NT2/D1 (cell line): ENCODE data around the gene KIAA0930.
"Not testable (repeated sequence)": the region's sequence is repeated elsewhere in the genome, so short reads cannot be mapped to it uniquely, and the experiment has no call there.

Experiments used
- DNase-seq: peaks from one replicate; pipeline ENCODE4 v3.0.0-alpha.2; 2011; ENCODE audit warnings: low read depth, low spot score
- H3K27me3 ChIP-seq: 2 replicates; pipeline ENCODE4 v1.6.0; 2011; ENCODE audit warnings: mild to moderate bottlenecking; ENCODE audit not compliant: insufficient read length, insufficient read depth
- H3K36me3 ChIP-seq: 2 replicates; pipeline ENCODE4 v1.6.1; 2011; ENCODE audit warnings: mild to moderate bottlenecking, low read length, mixed read lengths; ENCODE audit not compliant: insufficient read depth, insufficient read length
- H3K4me1 ChIP-seq: 2 replicates; pipeline ENCODE4 v1.5.1; 2011; ENCODE audit not compliant: insufficient read depth, insufficient read length
- H3K4me3 ChIP-seq: 2 replicates; pipeline ENCODE4 v1.5.1; 2011; ENCODE audit warnings: low read depth; ENCODE audit not compliant: insufficient read length
- H3K9ac ChIP-seq: 2 replicates; pipeline ENCODE4 v1.6.0; 2011; ENCODE audit warnings: low read depth; ENCODE audit not compliant: insufficient read length
- H3K9me3 ChIP-seq: 2 replicates; pipeline ENCODE4 v1.5.1; 2011; ENCODE audit warnings: mild to moderate bottlenecking, low read length; ENCODE audit not compliant: insufficient read depth
- SUZ12 ChIP-seq: IDR thresholded peaks from 2 replicates; pipeline ENCODE4 v1.6.1; 2011; ENCODE audit not compliant: insufficient read length, insufficient read depth; ENCODE audit errors: extremely low read depth
- YY1 ChIP-seq: IDR thresholded peaks from 2 replicates; pipeline ENCODE4 v1.6.1; 2011; ENCODE audit not compliant: insufficient read length, insufficient read depth
- ZNF274 ChIP-seq: IDR thresholded peaks from 2 replicates; pipeline ENCODE4 v1.6.1; 2011; ENCODE audit warnings: mild to moderate bottlenecking, low read depth, low read length

Gene KIAA0930

DNA sequence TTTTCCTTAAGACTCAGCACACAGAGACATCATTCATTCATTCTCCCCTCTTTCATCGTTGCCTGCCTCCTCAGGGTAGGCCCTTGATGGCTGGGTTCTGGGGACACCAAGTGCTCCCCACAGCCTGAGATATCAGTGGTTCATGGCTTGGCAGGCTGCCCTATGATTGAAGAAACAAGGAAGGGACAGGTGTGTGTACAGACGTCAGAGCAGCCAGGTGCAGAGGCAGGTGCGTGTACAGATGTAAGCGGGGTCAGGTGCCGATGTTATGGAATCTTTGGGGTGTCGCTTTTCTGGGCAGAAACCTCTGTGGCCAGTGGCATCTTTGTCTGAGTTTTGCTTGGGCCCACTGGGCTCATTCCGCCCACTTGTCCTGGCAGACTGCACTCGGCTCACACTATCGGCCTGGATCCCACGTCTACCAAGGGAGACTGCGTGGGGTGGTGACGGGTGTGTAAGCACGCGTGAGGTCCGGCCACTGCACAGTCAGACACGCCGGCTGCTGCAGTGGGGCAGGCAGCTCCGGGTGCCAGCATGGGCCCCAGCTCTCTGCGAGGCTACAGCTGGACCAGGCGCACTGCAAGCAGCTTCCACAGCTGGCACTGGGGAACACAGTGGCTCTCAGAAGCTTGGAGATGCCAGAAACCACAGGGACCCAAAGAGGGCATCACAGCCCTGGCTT is 20.9 kb upstream of the KIAA0930 start:
- no peak overlapping the region for H3K9ac ChIP-seq
- peaks cover 17% of the 10 kb centered on the region for H3K4me1 ChIP-seq
- TF ChIP-seq ZNF274 (no peak), SUZ12 (no peak), YY1 (no peak)
- no peak for DNase-seq
- no peaks in the 10 kb centered on the region for H3K27me3 ChIP-seq
- no peak overlapping the region for H3K4me3 ChIP-seq
- no peaks in the 10 kb centered on the region for H3K36me3 ChIP-seq
- H3K9me3 ChIP-seq = no peaks in the 10 kb centered on the region

DNA sequence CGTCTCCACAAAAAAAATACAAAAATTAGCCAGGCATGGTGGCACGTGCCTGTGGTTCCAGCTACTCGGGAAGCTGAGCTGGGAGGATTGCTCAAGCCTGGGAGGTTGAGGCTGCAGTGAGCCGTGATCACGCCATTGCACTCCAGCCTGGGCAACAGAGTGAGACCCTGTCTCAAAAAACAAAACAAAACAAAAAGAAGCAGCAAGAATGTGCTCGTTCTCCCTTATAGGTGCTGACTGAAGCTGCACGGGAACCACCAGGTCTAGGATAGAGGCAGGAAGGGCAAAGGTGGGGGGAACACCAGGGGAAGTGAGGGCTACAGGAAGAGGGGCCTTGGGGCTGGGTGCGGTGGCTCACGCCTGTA is 19.7 kb upstream of the KIAA0930 start:
- not testable (repeated sequence) for H3K9ac ChIP-seq, H3K9me3 ChIP-seq, H3K27me3 ChIP-seq, H3K4me3 ChIP-seq, H3K36me3 ChIP-seq, DNase-seq
- peaks cover 17% of the 10 kb centered on the region for H3K4me1 ChIP-seq

DNA sequence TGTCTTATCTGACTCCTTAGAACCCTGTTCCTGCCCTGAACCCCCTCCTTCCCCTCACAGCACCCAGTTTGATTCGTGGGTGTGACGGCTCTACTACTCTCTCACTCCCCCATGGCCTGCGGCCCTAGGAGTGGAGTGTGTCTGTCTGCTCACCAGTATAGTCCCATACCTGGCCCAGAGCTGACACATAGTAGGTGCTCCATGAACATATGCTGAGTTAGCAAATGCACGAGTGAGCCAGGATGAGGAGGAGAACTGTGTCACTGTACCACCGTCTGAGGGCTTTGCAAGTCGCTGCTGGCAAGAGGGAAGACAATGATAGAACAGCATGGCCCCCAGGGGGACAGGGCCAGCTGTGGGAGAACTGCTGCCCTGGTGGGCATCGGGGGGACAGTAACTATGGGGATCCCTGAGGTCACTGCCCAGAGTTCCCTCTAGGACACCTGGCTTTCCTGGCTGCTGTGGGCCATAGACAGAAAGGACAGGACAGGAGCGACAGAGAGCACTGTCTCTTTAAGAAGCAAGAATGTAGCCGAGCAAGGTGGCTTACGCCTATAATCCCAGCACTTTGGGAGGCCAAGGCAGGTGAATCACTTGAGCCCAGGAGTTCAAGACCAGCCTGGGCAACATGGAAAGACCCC is 19.2 kb upstream of the KIAA0930 start:
- no peak overlapping the region for H3K9ac ChIP-seq
- H3K36me3 ChIP-seq = no peaks in the 10 kb centered on the region
- no peak overlapping the region for H3K4me3 ChIP-seq
- no peak for DNase-seq
- peaks cover 17% of the 10 kb centered on the region for H3K4me1 ChIP-seq
- H3K9me3 ChIP-seq = no peaks in the 10 kb centered on the region
- H3K27me3 ChIP-seq = no peaks in the 10 kb centered on the region
- no peak for TF ChIP-seq YY1

DNA sequence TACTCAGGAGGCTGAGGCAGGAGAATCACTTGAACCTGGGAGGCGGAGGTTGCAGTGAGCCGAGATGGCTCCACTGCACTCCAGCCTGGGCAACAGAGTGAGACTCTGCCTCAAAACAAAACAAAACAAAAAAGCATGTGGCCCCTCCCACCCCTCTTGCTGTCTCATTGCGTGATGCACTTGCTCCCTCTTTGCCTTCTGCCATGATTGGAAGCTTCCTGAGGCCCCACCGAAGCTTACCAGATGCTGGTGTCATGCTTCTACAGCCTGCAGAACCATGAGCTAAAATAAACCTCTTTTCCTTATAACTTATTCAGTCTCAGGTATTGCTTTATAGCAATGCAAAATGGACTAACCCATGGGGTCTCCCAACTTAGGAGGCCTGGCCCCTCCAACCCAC is 17.2 kb upstream of the KIAA0930 start:
- H3K27me3 ChIP-seq, H3K9me3 ChIP-seq: not testable (repeated sequence)
- peaks cover 12% of the 10 kb centered on the region for H3K4me1 ChIP-seq

DNA sequence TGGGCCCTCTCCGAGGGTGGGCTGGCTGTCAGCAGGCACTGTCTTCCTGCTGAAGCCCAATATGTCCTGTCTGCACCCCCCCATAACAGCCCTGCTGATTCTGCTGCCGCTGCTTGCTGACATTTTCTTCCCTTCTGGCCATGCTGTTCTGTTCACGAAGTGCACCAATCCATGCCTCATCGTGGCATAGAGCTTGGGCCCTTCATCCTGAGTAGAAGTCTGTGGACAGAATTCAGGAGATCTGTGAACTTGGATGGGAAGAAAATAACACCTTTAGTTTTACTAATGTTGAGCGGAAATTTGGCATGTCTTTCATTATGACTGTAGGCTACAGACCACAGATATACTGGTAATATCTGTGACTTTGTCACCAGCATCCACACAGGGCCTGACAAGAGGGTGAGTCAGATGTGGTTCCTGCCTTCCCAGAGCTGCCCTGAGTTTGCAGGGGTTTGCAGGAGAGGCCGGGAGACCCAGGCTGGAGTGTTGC is 14.1 kb upstream of the KIAA0930 start:
- no peaks in the 10 kb centered on the region for H3K9me3 ChIP-seq
- peaks cover 1% of the 10 kb centered on the region for H3K4me1 ChIP-seq
- TF ChIP-seq SUZ12 = no peak
- no peak for TF ChIP-seq YY1
- no peak for TF ChIP-seq ZNF274
- no peak for DNase-seq
- H3K27me3 ChIP-seq = no peaks in the 10 kb centered on the region
- H3K4me3 ChIP-seq = no peak overlapping the region
- no peak overlapping the region for H3K9ac ChIP-seq
- no peaks in the 10 kb centered on the region for H3K36me3 ChIP-seq

More for the DNA sequence above, 17.2 kb upstream of the KIAA0930 start:
- H3K4me3 ChIP-seq, H3K36me3 ChIP-seq, DNase-seq, H3K9ac ChIP-seq: not testable (repeated sequence)

DNA sequence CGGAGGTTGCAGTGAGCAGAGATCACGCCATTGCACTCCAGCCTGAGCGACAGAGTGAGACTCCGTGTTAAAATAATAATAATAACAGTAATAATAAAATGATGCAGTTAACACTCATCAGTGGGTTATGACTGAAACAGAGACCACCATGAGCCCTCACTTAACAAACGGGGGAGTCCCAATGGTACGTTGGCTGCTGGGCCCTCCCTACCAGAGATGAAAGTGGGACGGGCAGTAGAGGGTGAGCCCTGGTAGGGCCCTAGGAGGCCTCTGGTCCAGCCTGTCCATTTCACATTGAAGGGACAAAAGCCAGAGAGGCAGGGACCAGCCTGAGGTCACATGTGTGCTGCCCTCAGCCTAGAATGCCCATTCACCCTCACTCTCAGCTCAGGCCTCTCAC is 13.7 kb upstream of the KIAA0930 start:
- Histone ChIP-seq H3K9me3 (no peaks in the 10 kb centered on the region), H3K36me3 (no peaks in the 10 kb centered on the region), H3K4me1 (no peaks in the 10 kb centered on the region), H3K27me3 (no peaks in the 10 kb centered on the region), H3K9ac (no peak overlapping the region), H3K4me3 (no peak overlapping the region)
- no peak for DNase-seq
- TF ChIP-seq YY1 (no peak), ZNF274 (no peak), SUZ12 (no peak)

DNA sequence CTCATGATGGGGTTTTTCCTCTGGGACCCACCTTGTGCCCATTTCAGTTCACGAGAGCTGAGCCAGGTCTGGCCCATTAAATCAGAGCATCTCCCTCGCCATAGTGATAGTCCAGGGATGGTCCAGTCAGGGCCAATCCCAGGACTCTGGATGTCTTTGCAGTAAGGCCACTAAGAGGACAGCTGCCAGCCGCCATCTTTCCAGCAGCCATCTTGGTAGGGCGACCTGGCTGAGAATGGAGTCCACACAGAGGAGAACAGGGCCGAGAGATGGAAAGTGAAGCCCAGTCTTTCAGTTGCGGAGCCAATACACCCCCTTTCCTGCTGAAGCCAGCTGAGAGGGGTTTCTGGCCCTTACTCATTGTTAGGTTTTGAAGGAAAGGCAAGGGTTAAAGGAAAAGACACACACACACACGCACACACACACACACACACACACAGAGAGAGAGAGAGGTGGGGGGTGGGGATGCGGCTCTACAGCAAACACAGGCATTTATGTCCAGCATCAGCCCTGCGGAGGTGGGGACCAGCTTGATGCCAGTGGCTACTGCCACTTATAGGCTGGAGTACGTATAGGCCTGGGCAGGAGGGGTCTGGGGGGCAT is 12.4 kb upstream of the KIAA0930 start:
- H3K36me3 ChIP-seq = no peaks in the 10 kb centered on the region

More for the DNA sequence above, 12.4 kb upstream of the KIAA0930 start:
- Histone ChIP-seq H3K4me3 (no peak overlapping the region), H3K4me1 (no peaks in the 10 kb centered on the region), H3K9ac (no peak overlapping the region), H3K27me3 (no peaks in the 10 kb centered on the region), H3K9me3 (no peaks in the 10 kb centered on the region)
- TF ChIP-seq ZNF274 (no peak), SUZ12 (no peak), YY1 (no peak)
- no peak for DNase-seq
